Mammary epithelial cell (primary cell): ENCODE data around the gene PARD6A.

Experiments
- EZH2 ChIP-seq: IDR thresholded peaks from 2 replicates; pipeline ENCODE4 v1.6.1; 2012; ENCODE audit warnings: low read length, inconsistent platforms, borderline replicate concordance
- TF ChIP-seq, protein P1 (sequence below), 2 donors: IDR thresholded peaks in 1 of 2; conservative IDR thresholded peaks in 1 of 2; 2 replicates each; pipeline ENCODE4 v1.5.1; 2011 to 2012; ENCODE audit warnings: inconsistent platforms in 2 of 2, low read length in 2 of 2, mild to moderate bottlenecking in 2 of 2, control low read depth in 1 of 2, low read depth in 1 of 2; ENCODE audit not compliant: insufficient read depth in 1 of 2; ENCODE audit errors: extremely low read depth in 1 of 2

GRCh38 chr16:67658849-67659674 is 1.7 kb upstream of the PARD6A start:
- TF ChIP-seq, protein P1, sequence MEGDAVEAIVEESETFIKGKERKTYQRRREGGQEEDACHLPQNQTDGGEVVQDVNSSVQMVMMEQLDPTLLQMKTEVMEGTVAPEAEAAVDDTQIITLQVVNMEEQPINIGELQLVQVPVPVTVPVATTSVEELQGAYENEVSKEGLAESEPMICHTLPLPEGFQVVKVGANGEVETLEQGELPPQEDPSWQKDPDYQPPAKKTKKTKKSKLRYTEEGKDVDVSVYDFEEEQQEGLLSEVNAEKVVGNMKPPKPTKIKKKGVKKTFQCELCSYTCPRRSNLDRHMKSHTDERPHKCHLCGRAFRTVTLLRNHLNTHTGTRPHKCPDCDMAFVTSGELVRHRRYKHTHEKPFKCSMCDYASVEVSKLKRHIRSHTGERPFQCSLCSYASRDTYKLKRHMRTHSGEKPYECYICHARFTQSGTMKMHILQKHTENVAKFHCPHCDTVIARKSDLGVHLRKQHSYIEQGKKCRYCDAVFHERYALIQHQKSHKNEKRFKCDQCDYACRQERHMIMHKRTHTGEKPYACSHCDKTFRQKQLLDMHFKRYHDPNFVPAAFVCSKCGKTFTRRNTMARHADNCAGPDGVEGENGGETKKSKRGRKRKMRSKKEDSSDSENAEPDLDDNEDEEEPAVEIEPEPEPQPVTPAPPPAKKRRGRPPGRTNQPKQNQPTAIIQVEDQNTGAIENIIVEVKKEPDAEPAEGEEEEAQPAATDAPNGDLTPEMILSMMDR (conservative IDR thresholded peaks at IDR 0.05 in 1 of 2, IDR thresholded peaks at IDR 0.05 in 1 of 2; ENCODE audit: extremely low read depth in 1 of 2, insufficient read depth in 1 of 2, low read depth in 1 of 2, low read length in 2 of 2): no peak
- TF ChIP-seq EZH2: no peak
